WTC11 (cell line): ENCODE data around the gene SMTN.
"Not testable (repeated sequence)": the region's sequence is repeated elsewhere in the genome, so short reads cannot be mapped to it uniquely, and the experiment has no call there.

Experiments
- FOXP1 ChIP-seq: sonication (generic); formaldehyde crosslinking; IDR thresholded peaks from 2 replicates; pipeline ENCODE4 v1.8.0; 2022; ENCODE audit warnings: missing genetic modification reagents, mild to moderate bottlenecking, moderate library complexity, borderline replicate concordance
- IRF2 ChIP-seq: sonication (generic); formaldehyde crosslinking; IDR thresholded peaks from 2 replicates; pipeline ENCODE4 v1.8.0; 2022; ENCODE audit warnings: low read depth, missing genetic modification reagents, borderline replicate concordance
- MYBL2 ChIP-seq: sonication (generic); formaldehyde crosslinking; IDR thresholded peaks from 2 replicates; pipeline ENCODE4 v1.8.1; 2023; ENCODE audit warnings: mild to moderate bottlenecking, moderate library complexity, missing genetic modification reagents
- NR3C1 ChIP-seq: sonication (generic); formaldehyde crosslinking; conservative IDR thresholded peaks from 2 replicates; pipeline ENCODE4 v1.8.1; 2023; ENCODE audit warnings: low read depth, mild to moderate bottlenecking, missing genetic modification reagents
- RELA ChIP-seq: sonication (generic); formaldehyde crosslinking; IDR thresholded peaks from 2 replicates; pipeline ENCODE4 v1.8.1; 2022; ENCODE audit warnings: missing genetic modification reagents, mild to moderate bottlenecking, borderline replicate concordance
- SP1 ChIP-seq: sonication (generic); formaldehyde crosslinking; conservative IDR thresholded peaks from 2 replicates; pipeline ENCODE4 v1.8.1; 2022; ENCODE audit warnings: missing genetic modification reagents
- TCF7 ChIP-seq: sonication (generic); formaldehyde crosslinking; IDR thresholded peaks from 2 replicates; pipeline ENCODE4 v1.8.0; 2022; ENCODE audit warnings: mild to moderate bottlenecking, low read depth, missing genetic modification reagents, moderate library complexity
- ZNF121 ChIP-seq: sonication (generic); formaldehyde crosslinking; IDR thresholded peaks from 2 replicates; pipeline ENCODE4 v1.8.0; 2023; ENCODE audit warnings: missing genetic modification reagents
- ZNF425 ChIP-seq: fragments of 250-450 bp; sonication (Bioruptor Pico); conservative IDR thresholded peaks from 2 replicates; pipeline ENCODE4 v1.9.0; 2021; ENCODE audit warnings: mild to moderate bottlenecking
- TF ChIP-seq, protein P1 (sequence below): sonication (generic); formaldehyde crosslinking; IDR thresholded peaks from 2 replicates; pipeline ENCODE4 v1.8.1; 2023; ENCODE audit warnings: mild to moderate bottlenecking, missing genetic modification reagents
- TF ChIP-seq, protein P2 (sequence below): fragments of 200-600 bp; IDR thresholded peaks from 2 replicates; pipeline ENCODE4 v1.8.0; 2022; ENCODE audit warnings: antibody characterized with exemption
- TF ChIP-seq, protein P3 (sequence below): fragments of 250-450 bp; sonication (Bioruptor Pico); IDR thresholded peaks from 2 replicates; pipeline ENCODE4 v1.8.0; 2021; ENCODE audit warnings: mild to moderate bottlenecking
- TF ChIP-seq, protein P4 (sequence below): sonication (generic); formaldehyde crosslinking; IDR thresholded peaks from 2 replicates; pipeline ENCODE4 v1.8.0; 2022; ENCODE audit warnings: mild to moderate bottlenecking, missing genetic modification reagents
- TF ChIP-seq, protein P5 (sequence below): sonication (generic); formaldehyde crosslinking; IDR thresholded peaks from 2 replicates; pipeline ENCODE4 v1.8.1; 2022; ENCODE audit warnings: low read depth, missing genetic modification reagents, borderline replicate concordance

DNA sequence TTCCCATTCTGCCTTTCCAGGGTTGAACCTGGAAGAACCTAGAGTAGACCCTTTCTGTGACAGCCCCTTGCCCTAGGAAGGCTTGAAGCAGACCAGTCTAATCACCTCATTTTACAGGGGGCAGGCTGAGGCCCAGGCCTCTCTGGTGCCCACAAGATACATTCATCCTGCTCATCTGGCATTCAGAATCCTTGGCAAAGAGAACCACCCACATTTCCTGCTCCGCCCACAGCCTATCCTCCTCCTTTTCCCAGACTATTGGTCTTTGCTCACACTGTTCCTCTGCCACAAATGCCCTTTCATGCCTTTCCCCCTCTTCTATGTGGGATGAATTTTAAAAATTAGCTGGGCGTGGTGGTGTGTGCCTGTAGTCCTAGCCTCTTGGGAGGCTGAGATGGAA lies 2.7 kb upstream of the SMTN start:
- TF ChIP-seq, protein P1, sequence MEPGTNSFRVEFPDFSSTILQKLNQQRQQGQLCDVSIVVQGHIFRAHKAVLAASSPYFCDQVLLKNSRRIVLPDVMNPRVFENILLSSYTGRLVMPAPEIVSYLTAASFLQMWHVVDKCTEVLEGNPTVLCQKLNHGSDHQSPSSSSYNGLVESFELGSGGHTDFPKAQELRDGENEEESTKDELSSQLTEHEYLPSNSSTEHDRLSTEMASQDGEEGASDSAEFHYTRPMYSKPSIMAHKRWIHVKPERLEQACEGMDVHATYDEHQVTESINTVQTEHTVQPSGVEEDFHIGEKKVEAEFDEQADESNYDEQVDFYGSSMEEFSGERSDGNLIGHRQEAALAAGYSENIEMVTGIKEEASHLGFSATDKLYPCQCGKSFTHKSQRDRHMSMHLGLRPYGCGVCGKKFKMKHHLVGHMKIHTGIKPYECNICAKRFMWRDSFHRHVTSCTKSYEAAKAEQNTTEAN (CRISPR knock-in tag), result not testable (repeated sequence)
- TF ChIP-seq, protein P2, sequence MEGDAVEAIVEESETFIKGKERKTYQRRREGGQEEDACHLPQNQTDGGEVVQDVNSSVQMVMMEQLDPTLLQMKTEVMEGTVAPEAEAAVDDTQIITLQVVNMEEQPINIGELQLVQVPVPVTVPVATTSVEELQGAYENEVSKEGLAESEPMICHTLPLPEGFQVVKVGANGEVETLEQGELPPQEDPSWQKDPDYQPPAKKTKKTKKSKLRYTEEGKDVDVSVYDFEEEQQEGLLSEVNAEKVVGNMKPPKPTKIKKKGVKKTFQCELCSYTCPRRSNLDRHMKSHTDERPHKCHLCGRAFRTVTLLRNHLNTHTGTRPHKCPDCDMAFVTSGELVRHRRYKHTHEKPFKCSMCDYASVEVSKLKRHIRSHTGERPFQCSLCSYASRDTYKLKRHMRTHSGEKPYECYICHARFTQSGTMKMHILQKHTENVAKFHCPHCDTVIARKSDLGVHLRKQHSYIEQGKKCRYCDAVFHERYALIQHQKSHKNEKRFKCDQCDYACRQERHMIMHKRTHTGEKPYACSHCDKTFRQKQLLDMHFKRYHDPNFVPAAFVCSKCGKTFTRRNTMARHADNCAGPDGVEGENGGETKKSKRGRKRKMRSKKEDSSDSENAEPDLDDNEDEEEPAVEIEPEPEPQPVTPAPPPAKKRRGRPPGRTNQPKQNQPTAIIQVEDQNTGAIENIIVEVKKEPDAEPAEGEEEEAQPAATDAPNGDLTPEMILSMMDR, result not testable (repeated sequence)
- TF ChIP-seq, protein P3, sequence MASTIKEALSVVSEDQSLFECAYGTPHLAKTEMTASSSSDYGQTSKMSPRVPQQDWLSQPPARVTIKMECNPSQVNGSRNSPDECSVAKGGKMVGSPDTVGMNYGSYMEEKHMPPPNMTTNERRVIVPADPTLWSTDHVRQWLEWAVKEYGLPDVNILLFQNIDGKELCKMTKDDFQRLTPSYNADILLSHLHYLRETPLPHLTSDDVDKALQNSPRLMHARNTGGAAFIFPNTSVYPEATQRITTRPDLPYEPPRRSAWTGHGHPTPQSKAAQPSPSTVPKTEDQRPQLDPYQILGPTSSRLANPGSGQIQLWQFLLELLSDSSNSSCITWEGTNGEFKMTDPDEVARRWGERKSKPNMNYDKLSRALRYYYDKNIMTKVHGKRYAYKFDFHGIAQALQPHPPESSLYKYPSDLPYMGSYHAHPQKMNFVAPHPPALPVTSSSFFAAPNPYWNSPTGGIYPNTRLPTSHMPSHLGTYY (CRISPR knock-in tag), result not testable (repeated sequence)
- TF ChIP-seq NR3C1; ZNF425 (CRISPR knock-in tag); SP1; TCF7 (CRISPR knock-in tag); MYBL2 (CRISPR knock-in tag); IRF2 (CRISPR knock-in tag); FOXP1; RELA; ZNF121 (CRISPR knock-in tag): not testable (repeated sequence)
- TF ChIP-seq, protein P4, sequence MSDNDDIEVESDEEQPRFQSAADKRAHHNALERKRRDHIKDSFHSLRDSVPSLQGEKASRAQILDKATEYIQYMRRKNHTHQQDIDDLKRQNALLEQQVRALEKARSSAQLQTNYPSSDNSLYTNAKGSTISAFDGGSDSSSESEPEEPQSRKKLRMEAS (CRISPR knock-in tag), result not testable (repeated sequence)
- TF ChIP-seq, protein P5, sequence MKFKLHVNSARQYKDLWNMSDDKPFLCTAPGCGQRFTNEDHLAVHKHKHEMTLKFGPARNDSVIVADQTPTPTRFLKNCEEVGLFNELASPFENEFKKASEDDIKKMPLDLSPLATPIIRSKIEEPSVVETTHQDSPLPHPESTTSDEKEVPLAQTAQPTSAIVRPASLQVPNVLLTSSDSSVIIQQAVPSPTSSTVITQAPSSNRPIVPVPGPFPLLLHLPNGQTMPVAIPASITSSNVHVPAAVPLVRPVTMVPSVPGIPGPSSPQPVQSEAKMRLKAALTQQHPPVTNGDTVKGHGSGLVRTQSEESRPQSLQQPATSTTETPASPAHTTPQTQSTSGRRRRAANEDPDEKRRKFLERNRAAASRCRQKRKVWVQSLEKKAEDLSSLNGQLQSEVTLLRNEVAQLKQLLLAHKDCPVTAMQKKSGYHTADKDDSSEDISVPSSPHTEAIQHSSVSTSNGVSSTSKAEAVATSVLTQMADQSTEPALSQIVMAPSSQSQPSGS, result not testable (repeated sequence)
